Lower leg skin (tissue), 4 donors: ENCODE results near the gene CYBA. TPM values are rescaled to one million over a fixed set of nuclear protein-coding genes. Genes with fewer than 3 reads are reported as not detected.

Experiments
- DNase-seq, 2 donors: peaks; one replicate each; pipeline ENCODE4 v3.0.0-alpha.2; 2019; ENCODE audit warnings: low spot score in 2 of 2
- H3K4me3 ChIP-seq: fragments of 200-600 bp; sonication (generic); 2 replicates; pipeline ENCODE4 v1.5.1; 2017; ENCODE audit warnings: mild to moderate bottlenecking, low read depth; ENCODE audit not compliant: poor library complexity, severe bottlenecking
- CTCF ChIP-seq, 3 donors: fragments of 450-650 bp; IDR thresholded peaks; one replicate each; pipeline ENCODE4 v1.5.1; 2016; ENCODE audit warnings: antibody characterized with exemption in 3 of 3, mild to moderate bottlenecking in 3 of 3, moderate library complexity in 2 of 3
- POLR2A ChIP-seq, 2 donors: fragments of 450-650 bp; IDR thresholded peaks; one replicate each; pipeline ENCODE4 v1.6.1; 2016 to 2017; ENCODE audit warnings: antibody characterized with exemption in 2 of 2, mild to moderate bottlenecking in 1 of 2, moderate library complexity in 1 of 2
- WGBS, 2 donors: methylation state at CpG; one replicate each; pipeline ENCODE4 v1.1.5; 2018; 5-methylcytosine and 5-hydroxymethylcytosine counted together
- intact Hi-C: fragments of 100-400 bp; cut with DNase I; formaldehyde crosslinking; loops from one replicate; pipeline ENCODE4 v1.15.0; 2023; ENCODE audit warnings: low total_unique reads
- total RNA-seq, 4 donors: library from RNA; depleted of rRNA; stranded (reverse); fragments of >200 nt; gene quantifications; one replicate each; pipeline ENCODE4 v1.1.0, GENCODE V29; 2016

Gene CYBA
- total RNA-seq, 4 donors from 2014 or later: 30.5 to 93.2 (median 44.7) TPM

GRCh38 chr16:88599825-88600538 lies 50.9 kb downstream of the CYBA start:
- intact Hi-C loops: no loop called here
- DNase-seq: no peak
- 75 to 82% methylated on average over 25 of the region's 25 CpGs for WGBS, 2 donors
- H3K4me3 ChIP-seq: no peak overlapping the region
- no peak for TF ChIP-seq POLR2A (IDR thresholded peaks at IDR 0.05)
- TF ChIP-seq CTCF (IDR thresholded peaks at IDR 0.05): no peak

- intact Hi-C loops: no loop called here
- no peak overlapping the region for H3K4me3 ChIP-seq
- peak; percentile 75 to 92 for DNase-seq
- TF ChIP-seq POLR2A (IDR thresholded peaks at IDR 0.05) (no peak), CTCF (IDR thresholded peaks at IDR 0.05) (no peak)
- WGBS, 2 donors: 81 to 82% methylated on average over 14 of the region's 14 CpGs
Observed at GRCh38 chr16:88599092-88599733, 51.6 kb downstream of the CYBA start.

GRCh38 chr16:88597856-88598491 lies 52.9 kb downstream of the CYBA start:
- no peak overlapping the region for H3K4me3 ChIP-seq
- 82 to 85% methylated on average over 21 of the region's 21 CpGs for WGBS, 2 donors
- intact Hi-C loops: no loop called here
- no peak for TF ChIP-seq CTCF (IDR thresholded peaks at IDR 0.05)
- no peak for TF ChIP-seq POLR2A (IDR thresholded peaks at IDR 0.05)
- DNase-seq: no peak

GRCh38 chr16:88596483-88596882 lies 54.4 kb downstream of the CYBA start:
- H3K4me3 ChIP-seq: no peak overlapping the region
- DNase-seq: no peak
- no peak for TF ChIP-seq CTCF (IDR thresholded peaks at IDR 0.05)
- no peak for TF ChIP-seq POLR2A (IDR thresholded peaks at IDR 0.05)
- intact Hi-C loops: no loop called here
- 63 to 85% methylated on average over 3 of the region's 3 CpGs for WGBS, 2 donors

- intact Hi-C loops: no loop called here
- DNase-seq: no peak
- WGBS, 2 donors: 94 to 95% methylated on average over 10 of the region's 10 CpGs
- no peak overlapping the region for H3K4me3 ChIP-seq
- no peak for TF ChIP-seq CTCF (IDR thresholded peaks at IDR 0.05)
Observed at GRCh38 chr16:88595921-88596320, 54.9 kb downstream of the CYBA start.
